GM10847 (cell line): Measurements from ENCODE around the gene NAMPT.

Experiments
- POLR2A ChIP-seq: IDR thresholded peaks from 2 replicates; pipeline ENCODE4 v1.6.1; 2011; ENCODE audit not compliant: insufficient read length; ENCODE audit errors: extremely low read depth

Gene NAMPT

DNA sequence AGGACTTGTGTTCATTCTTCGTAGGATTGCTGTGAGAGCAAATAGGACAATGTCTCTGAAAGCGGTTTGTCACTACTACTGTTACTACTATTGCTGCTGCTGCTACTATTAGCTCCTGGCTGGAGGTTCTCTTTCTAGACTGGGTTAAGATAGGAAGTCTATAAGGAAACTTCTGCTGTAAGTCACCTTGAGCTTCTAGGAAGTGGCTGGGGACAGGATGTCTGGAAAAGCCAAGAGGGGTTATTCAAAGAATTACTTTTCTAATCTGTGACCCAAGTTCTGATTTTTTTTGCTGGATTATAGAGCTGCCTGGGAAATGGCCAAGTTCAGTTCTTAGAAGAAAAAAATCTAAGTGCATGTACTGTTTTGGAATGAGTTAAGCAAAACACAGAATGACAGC, 62.2 kb downstream of the NAMPT start:
- no peak for TF ChIP-seq POLR2A

DNA sequence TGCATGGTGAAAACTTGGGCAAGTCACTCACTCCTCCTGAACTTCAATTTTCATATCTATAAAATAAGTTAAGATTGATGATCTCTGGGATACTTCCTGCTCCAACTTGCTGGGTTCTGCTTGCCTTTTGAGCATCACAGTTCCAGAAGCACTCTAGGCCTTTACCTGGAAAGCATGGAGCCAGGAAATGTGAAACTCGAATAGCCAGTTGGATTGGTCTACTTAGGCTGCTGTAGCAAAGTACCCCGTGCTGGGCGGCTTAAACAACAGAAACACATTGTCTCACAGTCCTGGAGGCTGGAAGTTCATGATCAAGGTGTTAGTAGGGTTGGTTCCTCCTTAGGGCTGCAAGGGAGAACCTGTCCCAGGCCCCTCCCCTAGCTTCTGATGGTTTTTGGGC, 64.5 kb downstream of the NAMPT start:
- TF ChIP-seq POLR2A, result no peak

DNA sequence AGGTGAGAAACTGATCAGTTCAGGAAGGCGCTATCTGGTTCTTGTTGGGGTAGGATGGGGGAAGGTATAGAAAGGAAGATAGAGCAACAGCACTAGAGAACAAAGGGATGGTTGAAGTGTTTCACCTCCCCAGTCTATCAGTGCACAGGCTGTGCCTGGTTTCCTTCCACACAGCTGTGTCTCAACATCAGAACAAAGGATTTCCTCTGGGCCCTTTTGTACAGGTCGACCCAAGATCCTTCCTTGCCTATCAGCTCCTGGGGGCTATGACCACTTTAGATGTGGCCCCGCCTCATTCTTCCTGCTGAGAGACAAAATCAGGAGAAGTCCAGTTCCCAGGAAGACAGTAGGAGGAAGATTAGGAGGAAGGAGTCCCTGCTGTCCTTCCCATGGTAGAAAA, 65.6 kb downstream of the NAMPT start:
- no peak for TF ChIP-seq POLR2A

DNA sequence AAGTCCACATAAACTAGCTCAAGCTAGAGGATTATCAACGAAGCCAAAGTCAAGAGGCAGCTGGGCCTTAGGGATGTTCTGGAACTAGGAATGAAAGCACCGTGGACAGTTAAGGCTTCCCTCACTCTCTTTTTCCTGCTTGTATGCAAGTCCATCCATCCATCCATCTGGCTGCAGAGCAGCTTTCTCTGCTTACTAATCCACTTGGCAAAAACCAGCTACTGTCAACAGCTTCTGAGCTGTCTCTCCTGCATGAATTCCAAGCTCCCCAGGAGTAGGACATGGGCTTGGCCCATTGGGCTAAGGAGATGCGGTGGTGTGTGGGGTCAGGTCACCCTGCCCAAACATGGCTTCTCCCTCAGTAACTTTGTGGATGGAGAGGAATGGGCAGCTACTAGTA, 66.2 kb downstream of the NAMPT start:
- TF ChIP-seq POLR2A, result no peak

DNA sequence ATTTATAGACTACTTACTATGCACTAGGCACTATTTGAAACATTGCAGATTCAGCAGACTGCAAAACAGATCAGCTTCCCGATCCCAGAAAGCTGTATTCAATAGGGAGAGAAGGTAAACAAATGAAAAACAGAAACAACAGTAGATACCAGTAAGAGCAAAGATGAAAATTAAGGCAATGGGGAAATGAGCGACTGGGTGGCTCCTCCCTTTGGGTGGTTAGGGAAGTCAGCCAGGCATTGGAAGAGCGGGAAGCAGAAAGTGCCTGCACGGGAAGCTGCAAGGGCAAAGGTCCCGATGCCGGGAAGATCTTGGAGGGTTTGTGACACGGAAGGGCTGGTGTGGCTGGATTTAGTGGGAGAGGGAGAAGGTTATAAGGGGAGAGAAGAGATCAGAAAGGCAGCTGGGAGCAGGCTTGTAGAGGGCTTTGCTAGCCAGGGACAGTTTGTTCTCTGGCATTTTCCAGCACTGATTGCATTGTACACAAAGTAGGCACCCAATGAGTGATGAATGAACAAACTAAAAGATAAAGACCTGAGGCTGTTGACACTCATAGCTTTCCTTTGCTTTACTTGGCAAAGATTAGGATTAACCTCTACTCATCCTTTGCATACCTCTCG, 67.8 kb downstream of the NAMPT start:
- TF ChIP-seq POLR2A, result no peak

DNA sequence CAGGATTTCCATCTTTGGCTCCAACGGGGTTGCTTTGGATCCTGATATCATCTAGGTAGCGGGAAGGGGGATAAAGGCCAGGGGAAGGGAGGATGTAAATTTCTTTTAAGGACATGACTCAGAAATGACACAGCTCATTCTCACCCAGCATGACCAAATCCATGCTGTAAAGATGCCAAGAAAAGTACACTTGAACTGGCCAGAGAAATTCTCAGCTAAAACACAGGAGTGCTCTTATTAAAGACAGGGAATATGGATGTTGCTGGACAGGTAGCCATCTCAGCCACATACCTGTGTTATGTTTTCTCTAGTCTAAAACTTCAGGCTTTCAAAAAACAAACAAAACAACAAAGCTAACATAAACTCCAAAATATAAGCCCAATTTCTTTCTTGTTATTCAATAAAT, 68.3 kb downstream of the NAMPT start:
- no peak for TF ChIP-seq POLR2A

DNA sequence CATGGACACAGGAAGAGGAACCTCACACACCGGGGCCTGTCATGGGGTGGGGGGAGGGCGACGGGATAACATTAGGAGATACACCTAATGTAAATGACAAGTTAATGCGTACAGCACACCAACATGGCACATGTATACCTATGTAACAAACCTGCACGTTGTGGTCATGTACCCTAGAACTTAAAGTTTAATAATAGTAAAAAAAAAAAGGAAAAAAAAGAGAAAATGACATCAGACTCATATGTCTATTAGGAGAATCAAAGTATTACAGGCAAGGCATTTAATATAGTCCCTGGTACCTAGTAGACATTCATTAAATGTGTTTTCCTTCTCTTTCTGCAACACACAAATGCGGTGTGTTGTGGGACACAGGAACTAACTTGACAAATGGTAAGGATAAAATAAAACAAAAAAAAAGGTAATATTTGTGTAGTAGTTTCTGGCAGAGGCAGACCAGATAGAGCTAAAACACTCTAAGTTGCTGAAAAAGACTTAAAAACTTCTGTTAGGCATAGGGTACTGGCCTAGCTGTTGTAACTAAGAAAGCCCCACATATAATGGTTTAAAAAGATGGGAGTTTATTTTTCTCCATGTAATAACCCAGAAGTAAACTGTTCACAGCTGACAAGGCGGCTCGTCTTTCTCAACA, 68.8 kb downstream of the NAMPT start:
- no peak for TF ChIP-seq POLR2A

DNA sequence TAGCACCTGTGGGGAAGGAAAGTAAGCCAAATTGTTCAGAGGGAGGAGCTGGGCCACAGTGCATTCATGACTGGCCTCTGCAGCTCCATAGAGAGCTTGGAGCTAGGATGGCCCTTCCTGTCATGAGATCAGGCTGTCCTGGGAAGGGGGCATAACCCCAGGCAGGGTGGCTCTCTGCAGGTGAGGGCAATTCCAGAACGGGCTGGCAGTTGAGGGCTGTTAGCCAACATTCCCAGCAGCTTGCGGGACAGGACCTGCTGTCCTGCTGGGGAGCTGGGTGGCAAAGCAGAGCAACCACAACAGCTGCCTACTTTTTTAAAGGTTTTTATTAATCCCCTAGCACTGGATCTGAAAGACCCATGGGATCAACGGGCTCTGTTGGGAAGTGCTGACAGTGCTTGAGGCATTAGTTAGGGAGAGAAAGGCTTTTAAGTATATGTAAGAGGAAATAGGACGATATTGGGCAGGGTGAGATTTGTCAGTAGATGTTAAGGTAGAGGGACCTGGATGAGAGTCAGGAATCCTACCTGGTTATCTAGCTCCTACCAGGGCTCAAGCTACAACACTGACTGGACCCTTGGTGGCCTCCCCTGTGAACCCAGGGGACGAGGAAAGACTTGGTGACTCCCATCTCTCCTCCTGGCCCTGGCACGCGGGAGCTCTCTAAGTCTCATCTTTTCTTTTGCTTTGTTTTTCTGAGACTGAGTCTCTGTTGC, 77.8 kb downstream of the NAMPT start:
- TF ChIP-seq POLR2A, result no peak

DNA sequence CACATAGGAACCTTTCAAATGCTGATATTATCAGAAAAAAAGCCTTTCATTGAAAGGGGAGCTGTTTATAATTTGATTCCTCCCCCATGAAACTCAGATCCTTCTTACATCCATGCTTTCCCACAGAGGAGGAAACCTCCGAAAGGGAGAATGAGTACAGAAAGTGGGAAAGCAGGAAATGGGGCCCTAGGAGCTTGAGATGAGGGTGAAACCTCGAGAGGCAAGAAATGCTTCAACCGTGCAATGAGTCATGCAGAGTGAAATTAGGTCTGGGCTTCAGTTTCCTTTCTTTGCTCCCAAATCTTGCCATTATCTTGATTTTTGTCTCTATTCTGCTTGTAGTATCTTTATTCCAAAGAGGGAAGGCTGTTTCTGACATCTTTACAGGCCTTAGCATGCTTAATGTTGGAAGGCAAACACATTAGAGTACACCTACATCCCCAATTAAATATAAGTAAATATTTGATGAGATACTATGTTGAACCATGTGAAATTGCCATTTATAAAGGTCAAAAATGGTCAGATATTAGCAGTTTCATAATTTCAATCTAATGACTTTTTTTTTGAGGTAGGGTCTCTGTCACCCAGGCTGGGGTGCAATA, 79.1 kb downstream of the NAMPT start:
- no peak for TF ChIP-seq POLR2A

DNA sequence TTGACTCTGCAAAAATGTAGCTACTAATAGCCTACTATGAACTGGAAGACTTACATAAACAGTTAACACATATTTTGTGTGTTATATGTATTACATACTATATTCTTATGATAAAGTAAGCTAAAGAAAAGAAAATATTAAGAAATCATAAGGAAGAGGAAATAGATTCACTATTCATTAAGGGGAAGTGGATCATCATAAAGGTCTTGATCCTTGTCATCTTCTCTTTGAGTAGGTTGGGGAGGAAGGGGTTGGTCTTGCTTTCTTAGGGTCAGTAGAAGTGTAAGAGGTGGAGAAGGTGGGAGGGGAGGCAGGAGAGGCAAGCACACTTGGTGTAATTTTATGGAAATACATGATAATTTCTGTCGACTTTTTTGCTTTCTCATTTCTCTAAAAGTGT, 81.3 kb downstream of the NAMPT start:
- TF ChIP-seq POLR2A, result no peak

DNA sequence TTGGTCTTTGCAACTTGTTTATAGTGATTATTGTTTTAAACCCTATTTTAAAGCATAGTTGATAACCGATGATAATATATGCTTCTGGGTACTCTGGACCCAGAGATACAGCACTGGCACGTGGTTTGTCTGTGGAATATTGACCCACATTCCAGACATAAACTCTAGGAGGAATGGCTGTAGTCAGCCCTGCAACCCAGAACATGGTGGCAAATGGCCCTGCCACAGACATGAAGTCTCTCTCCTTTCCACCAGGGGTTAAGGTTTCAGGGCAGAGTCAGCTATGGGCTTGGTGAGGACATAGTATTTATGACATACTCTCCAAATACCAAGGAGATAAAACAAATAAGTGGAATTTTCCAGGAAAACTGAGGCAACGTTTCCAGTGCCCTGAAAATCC, 83.6 kb downstream of the NAMPT start:
- no peak for TF ChIP-seq POLR2A

DNA sequence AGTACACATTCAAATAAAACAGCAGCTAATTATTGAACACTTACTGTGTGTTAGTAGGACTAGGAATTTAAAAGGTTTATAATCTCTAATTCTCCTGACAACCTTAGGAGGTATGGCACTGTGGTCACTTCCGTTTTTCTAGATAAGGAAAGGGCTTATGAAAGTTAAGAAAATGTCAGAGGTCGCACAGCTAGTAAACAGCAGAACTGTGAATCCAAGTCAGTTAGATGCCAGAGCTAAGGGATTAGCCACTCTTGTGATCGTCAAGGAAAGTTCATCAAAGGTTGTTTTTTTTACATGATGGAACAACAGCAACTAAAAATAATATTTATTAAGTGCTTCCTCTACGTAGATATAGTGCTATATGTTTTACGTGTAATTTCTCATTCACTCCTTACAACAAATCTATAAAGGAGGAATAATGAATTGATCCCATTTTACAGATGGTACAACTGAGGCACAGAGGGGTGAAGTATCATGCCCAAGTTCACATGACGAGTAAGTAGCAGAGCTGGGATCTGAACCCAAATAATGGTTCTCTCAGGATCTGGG, 84.9 kb downstream of the NAMPT start:
- TF ChIP-seq POLR2A, result no peak

DNA sequence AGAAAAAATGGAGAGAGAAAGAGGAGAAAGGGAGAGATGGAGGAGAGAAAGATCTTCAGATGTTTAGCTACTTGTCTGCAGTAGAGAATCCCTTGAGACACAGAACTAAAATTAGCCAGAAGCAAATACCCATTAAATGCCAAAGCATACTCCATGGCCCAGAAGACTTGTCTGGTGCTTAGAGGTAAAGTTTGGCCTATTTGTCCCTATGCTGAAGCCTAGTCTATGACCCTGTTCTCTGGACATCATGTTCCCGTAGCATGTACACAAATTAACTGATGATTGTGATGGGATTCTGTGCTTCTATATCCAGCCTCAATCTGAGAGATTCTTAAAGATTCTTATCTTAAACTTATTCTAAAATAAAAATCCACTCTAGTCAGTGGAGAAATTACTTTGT, 85.8 kb downstream of the NAMPT start:
- TF ChIP-seq POLR2A, result no peak
